Mammary epithelial cell (primary cell): ENCODE results near the gene FILIP1L.

Experiments used
- EZH2 ChIP-seq: IDR thresholded peaks from 2 replicates; pipeline ENCODE4 v1.6.1; 2012; ENCODE audit warnings: low read length, inconsistent platforms, borderline replicate concordance
- TF ChIP-seq, protein P1 (sequence below), 2 donors: IDR thresholded peaks in 1 of 2; conservative IDR thresholded peaks in 1 of 2; 2 replicates each; pipeline ENCODE4 v1.5.1; 2011 to 2012; ENCODE audit warnings: inconsistent platforms in 2 of 2, low read length in 2 of 2, mild to moderate bottlenecking in 2 of 2, control low read depth in 1 of 2, low read depth in 1 of 2; ENCODE audit not compliant: insufficient read depth in 1 of 2; ENCODE audit errors: extremely low read depth in 1 of 2

DNA sequence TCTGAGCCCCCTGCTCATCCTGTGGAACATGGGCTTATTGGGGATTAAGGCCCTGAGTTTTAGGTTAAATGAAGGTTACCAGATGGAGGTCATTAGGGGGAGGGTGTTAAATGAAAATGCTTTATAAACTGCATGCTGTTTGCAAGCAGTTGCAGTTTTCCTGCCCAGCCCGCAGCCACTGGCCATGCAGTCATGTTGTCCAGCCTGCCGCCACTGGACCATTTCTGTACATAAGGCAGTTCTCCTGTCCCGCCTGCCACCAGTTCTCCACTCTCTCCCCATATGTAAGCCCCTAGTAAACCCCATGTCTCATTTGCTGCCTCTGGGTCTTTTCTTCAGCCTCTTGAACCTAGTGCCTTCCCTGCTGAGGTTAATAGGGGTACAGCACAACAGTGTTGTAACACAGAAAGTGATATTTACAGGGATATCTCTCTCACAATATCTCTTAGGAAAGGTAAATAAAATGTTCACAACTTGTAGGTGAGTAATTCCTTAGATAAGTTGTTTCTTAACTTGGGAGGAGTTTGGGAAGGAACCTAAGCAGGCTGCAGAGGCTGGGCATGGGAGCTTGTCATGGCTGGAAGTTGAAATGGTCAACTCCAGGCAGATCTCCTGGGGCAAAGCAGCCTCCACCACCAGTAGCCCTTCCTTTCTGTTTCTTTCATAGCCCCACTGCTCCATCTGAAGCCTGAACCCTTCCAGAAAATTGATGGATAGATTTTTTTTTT, 148.5 kb downstream of the FILIP1L start:
- TF ChIP-seq, protein P1, sequence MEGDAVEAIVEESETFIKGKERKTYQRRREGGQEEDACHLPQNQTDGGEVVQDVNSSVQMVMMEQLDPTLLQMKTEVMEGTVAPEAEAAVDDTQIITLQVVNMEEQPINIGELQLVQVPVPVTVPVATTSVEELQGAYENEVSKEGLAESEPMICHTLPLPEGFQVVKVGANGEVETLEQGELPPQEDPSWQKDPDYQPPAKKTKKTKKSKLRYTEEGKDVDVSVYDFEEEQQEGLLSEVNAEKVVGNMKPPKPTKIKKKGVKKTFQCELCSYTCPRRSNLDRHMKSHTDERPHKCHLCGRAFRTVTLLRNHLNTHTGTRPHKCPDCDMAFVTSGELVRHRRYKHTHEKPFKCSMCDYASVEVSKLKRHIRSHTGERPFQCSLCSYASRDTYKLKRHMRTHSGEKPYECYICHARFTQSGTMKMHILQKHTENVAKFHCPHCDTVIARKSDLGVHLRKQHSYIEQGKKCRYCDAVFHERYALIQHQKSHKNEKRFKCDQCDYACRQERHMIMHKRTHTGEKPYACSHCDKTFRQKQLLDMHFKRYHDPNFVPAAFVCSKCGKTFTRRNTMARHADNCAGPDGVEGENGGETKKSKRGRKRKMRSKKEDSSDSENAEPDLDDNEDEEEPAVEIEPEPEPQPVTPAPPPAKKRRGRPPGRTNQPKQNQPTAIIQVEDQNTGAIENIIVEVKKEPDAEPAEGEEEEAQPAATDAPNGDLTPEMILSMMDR (conservative IDR thresholded peaks at IDR 0.05 in 1 of 2, IDR thresholded peaks at IDR 0.05 in 1 of 2; ENCODE audit: extremely low read depth in 1 of 2, insufficient read depth in 1 of 2, low read depth in 1 of 2, low read length in 2 of 2) = no peak
- no peak for TF ChIP-seq EZH2
